C4-2B (cell line): ENCODE results near the gene SH3RF3.

Experiments
- H3K27ac ChIP-seq: fragments of 450-650 bp; 2 replicates; pipeline ENCODE4 v1.5.1; 2017
- CTCF ChIP-seq: fragments of 450-650 bp; conservative IDR thresholded peaks from 2 replicates; pipeline ENCODE4 v1.5.1; 2017; ENCODE audit warnings: mild to moderate bottlenecking
- ZFX ChIP-seq: fragments of 450-650 bp; IDR thresholded peaks from 2 replicates; pipeline ENCODE4 v1.6.1; 2017

Gene SH3RF3

GRCh38 chr2:109185338-109185737 is 56.3 kb downstream of the SH3RF3 start:
- TF ChIP-seq ZFX (no peak), CTCF (no peak)
- H3K27ac ChIP-seq: no peak overlapping the region

GRCh38 chr2:109185821-109186570 is 57.0 kb downstream of the SH3RF3 start:
- no peak for TF ChIP-seq ZFX
- TF ChIP-seq CTCF: no peak
- H3K27ac ChIP-seq: no peak overlapping the region

GRCh38 chr2:109186656-109187250 is 57.7 kb downstream of the SH3RF3 start:
- H3K27ac ChIP-seq: no peak overlapping the region
- no peak for TF ChIP-seq CTCF
- no peak for TF ChIP-seq ZFX

GRCh38 chr2:109187711-109188495 is 58.9 kb downstream of the SH3RF3 start:
- no peak overlapping the region for H3K27ac ChIP-seq
- TF ChIP-seq CTCF: no peak

- TF ChIP-seq ZFX (no peak), CTCF (no peak)
- no peak overlapping the region for H3K27ac ChIP-seq
Observed at GRCh38 chr2:109188496-109188890, 59.5 kb downstream of the SH3RF3 start.

- no peak for TF ChIP-seq CTCF
- no peak overlapping the region for H3K27ac ChIP-seq
Observed at GRCh38 chr2:109188898-109189297, 59.9 kb downstream of the SH3RF3 start.

GRCh38 chr2:109189751-109190150 is 60.7 kb downstream of the SH3RF3 start:
- no peak for TF ChIP-seq CTCF
- no peak for TF ChIP-seq ZFX
- H3K27ac ChIP-seq: no peak overlapping the region
